NCI-H2196 treated with DMSO at 0.1 percent for 48 hours (cell line): ENCODE results near the gene DBX2.
"Not testable (repeated sequence)": the region's sequence is repeated elsewhere in the genome, so short reads cannot be mapped to it uniquely, and the experiment has no call there.

Source experiments
- DNase-seq: peaks from one replicate; lab custom pipeline; 2025; ENCODE audit not compliant: unreplicated experiment; lab: John Stamatoyannopoulos, UW

DBX2 gene

DNA sequence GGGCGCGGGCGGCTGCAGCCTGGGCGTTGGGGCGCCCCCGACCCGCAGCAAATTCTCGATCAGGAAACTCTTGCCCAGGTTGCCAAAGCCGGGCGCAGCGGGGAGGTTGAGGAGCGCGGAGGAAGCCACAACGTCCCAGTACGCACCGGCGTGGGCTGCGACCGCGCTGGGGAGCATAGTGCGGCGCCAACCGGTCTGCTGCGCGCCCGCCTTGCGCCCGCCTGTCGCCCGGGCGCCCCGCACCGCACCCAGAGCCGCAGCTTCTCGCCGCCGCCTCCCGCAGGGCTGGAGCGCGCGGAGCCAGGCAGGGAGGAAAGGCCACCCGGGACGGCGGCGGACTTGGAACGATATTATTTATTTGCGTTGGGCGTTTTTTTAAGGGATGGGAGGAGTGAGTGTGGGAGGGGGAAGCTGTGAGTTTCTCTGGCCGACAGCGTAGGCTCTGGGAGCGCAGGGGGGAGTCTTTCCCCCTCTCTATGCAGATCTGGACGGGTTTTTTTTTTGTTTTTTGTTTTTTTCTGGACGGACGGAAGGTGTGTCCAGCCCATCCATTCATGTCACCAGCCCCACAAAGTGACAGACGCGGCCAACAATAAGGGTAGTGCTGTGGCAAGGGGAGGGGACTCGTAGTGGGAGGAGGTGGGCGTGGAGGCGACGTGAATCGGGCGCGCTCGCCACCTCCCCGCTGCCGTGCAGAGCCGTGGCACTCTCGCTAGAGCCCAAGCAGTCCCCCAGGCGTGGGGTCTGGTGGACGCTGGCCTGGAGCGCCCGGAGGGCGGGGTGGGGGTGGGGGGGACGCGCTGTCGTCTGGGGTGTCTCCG lies at the start of gene DBX2:
Gene DBX2 (minus strand): TSS at position 349 of the 821 bp plus-strand sequence. CDS start 172 bp downstream, at position 177.
- no peak for DNase-seq

DNA sequence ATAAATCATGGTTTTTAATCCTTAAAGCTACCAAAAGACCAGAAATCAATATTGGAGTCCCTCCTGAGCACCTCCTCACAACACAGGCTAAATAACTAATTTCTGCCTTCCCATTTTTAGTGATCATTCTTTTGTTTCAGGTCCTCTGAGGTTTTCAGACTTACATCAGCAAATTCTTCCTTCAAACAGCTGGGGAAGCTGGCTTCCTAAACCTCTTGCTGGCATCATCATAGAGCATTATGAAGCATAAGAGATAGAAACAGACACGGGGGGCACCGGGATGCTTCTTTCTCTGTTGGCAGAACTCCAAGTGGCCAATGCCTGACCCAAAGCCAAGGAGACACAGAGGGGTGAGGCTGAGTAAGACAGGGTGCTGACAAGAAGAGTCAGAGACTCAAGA lies 47.9 kb upstream of the DBX2 start:
- DNase-seq = no peak

DNA sequence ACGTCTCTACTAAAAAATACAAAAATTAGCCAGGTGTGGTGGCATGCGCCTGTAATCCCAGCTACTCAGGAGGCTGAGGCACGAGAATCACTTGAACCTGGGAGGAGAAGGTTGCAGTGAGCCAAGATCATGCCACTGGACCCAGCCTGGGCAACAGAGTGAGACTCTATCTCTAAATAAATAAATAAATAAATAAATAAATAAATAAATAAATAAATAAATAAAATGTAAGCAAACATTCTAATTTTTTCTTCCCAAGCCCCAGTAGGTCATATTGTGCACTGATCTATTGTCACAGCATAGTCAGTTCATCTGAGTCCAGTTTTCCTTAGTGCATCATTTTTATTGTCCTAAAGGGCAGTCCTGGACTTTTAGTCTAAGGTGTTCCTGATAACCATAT lies 44.5 kb upstream of the DBX2 start:
- not testable (repeated sequence) for DNase-seq

DNA sequence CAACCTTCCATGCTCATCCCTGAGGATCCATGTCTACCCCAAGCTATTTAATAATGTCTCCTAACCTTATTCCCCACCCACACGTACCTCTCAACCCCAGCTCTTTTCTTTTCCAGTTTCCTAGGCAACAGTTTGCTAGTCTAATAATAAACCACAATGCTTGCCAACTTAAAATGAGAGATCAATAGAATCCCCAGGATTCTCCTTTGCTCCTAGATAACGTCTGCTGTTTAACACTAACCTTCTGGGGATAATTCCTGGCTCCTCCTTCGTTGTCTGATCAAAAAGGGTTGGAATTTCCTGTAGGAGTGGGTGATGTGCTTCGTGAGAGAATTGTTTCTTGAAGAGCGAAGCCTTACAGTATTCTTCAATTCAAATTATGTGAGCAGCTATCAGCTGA lies 42.2 kb upstream of the DBX2 start:
- no peak for DNase-seq

DNA sequence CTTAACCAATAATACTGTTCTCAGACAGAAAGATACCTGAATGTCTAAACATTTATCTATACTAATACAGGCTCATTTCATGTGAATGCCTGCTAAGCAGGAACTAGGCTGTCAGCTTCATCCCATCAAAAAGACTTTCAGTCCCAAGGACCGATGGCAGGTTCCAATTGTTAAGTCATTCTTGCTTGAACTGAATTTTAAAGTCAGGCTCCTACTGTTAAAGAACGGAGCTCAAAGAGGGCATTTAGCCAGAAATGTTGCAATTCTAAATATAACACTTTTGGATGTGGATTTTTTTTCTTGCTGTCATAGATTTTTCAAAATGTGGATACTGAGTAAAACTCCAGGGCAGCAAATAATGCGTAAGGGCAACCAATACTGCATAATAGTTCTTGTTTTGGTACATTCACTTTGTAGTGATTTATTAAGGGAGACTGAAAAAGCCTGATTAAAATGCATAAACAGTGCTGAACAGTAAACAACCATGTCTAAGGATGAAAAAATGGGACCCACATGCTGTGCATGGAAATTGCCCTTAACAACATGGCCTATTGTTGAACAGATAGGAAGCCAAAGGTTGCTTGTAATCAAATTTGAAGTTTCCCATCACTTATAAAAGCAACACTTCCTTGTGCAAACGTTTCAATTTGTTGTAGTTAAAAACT lies 38.6 kb upstream of the DBX2 start:
- no peak for DNase-seq

DNA sequence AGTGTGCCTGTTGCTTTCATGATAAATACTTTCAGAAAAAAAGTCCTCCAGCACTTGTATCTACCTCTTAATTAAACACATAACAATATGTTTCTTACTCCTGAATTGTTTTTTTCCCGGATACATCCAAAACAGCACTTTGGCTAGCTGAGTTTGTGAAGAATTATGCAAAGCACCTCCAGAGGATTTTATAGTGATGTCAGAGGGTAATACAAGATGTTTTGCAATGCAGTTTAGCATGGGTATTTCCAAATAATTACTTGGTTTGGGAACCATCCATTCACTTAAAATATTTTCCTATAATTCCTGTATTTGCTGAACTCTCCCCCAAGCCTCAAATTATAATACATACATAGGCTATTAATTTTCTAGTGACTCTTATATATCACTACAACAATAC lies 37.7 kb upstream of the DBX2 start:
- DNase-seq = no peak

DNA sequence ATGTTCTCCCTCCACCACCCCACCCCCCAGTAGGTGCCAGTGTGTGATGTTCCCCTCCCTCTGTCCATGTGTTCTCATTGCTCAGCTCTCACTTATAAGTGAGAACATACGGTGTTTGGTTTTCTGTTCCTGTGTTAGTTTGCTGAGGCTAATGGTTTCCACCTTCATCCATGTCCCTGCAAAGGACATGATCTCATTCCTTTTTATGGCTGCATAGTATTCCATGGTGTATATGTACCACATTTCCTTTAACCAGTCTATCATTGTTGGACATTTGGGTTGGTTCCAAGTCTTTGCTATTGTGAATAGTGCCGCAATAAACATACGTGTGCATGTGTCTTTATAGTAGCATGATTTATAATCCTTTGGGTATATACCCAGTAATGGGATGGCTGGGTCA lies 33.3 kb upstream of the DBX2 start:
- DNase-seq = not testable (repeated sequence)

DNA sequence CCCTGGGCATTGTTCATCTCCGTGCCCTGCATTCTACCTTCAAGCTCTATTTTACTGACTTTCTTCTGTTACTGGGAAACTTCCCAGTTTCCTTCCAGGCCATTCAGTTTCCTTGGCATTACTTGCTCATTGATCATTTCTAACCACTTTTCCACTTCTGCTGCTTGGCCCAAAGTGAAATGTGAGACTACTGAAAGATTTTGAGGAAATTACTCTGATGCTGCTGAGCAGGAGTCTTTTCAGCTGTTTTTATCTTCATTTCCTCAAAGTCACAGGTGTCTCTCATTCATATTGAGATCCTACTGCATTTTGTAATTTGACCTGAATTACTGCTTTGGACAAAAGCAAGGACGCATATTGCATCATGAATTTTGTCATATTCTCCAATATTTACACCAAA lies 26.4 kb upstream of the DBX2 start:
- no peak for DNase-seq

DNA sequence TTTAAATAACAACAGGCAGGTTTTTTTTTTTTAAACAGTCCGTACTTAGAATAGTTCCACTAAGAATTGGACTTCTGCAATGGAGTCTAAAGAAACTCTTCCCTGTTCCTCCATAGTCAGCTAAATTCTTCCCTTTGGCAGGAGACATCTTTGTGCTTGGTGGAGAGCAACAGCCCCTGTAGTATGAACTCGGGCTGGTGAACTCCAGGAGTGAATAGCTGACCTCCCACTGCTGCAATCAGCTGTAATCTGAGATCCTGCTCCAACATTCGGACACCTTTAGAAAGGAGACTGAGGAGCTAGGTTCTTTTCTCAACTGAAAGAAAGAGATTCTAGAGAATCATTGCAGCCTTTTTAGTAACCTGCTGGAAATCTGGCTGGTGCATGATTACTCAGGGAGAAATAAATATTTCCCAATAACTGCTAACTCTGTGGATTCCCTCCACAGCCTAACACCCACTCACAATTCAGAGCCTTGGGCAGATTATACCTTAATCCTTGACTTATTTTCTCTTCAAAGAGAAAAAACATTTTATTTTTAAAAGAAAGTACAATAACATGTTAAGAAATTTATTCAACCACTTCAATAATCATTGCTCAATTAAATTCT lies 25.6 kb upstream of the DBX2 start:
- DNase-seq = no peak

DNA sequence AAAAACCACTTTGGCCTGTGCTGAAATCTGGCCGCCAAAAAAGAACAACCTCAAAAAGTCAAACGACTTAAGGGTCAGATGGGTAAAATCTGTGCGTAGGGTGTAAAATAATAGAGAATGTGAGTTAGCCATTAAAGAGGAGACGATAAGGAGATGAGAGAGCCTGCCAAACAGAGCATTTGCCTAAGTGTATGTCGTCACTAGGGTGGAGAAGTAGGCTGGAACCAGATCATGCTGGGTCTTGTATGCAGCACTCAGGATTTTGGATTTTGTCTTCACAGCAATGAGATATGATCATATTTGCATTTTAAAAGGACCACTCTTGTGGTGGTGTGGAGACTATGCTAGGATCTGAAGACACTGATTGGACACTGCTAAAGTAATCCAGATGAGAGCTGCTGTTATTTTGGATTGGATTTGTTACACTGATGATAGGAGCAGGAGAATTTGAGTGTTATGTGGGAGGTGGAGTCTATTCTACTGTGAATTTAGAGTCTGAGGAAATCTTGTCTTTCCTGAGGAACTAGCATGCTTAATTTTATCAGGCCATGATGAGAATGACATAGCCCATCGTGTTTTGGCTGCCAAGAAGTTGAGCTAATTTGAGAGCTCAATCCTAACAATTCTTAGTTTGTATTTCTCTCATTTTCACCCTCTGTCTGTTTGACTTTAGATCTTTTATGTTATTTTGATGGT lies 24.8 kb upstream of the DBX2 start:
- DNase-seq = no peak

DNA sequence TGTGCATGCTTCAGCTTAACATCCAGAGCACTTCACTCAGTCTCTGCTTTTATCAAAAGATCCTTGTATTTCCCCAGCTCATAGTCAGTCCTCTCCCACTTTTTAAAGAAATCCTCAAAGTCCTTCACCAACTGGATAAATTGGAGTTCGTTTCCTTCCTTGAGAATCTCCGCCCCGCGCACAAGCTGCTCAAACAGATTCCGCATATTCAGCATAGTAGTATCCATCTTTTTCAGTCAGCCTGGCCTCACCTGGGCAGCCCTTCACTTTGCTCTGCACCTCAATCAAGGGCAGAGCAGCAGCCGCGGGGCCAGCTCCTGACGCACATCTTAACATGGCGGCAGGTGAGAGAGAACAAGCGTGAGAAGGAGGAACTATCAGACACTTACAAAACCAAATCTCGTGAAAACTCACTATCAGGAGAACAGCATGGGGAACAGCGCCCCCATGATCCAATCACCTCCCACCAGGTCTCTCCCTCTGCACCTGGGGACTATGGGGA lies 14.3 kb upstream of the DBX2 start:
- no peak for DNase-seq

DNA sequence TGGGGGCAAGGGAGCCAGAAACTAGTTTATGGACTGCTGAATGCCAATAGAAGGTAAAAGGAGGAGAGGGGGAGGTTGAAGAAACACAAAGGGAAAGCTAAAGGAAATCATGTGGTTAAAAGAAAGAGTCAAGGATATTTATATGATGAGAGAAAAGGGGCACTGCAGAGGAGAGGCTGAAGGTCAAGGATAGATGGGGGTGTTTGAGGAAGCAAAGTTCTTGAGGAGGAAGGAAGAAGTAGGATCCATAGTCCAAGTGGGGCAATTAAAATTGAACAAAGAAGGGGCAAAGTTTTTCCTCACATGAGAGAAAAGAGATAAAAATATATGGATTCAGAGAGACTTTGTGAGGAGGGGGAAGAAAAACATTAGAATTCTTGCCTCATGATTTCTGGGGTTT lies 10.1 kb upstream of the DBX2 start:
- no peak for DNase-seq

DNA sequence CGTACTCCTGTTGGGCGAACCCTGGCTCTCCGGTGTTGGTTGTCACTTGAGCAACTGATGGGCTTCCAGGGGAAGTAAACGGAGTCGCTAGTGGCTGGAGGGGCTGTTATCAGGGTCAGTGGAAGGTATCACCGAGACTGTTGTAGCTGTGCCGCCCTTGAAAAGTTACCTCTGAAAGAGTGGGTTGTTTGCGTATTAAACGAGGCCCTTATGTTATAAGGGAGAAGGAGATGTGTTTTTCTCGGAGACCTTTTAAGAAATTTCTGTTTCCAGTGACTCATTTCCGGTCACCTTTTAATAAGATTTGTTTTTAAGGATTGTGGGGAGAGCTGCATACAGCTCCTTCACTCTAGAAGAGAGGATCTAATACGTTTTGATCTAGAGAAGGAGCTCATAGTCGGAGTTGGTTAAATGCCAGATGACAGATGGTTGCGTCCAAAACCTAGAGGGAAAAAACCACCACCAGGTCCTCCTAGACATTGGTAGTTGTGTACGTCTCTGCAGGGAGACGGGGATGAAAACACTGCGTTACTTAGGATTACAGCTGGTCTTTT lies 750 bp upstream of the DBX2 start:
- DNase-seq = no peak

DNA sequence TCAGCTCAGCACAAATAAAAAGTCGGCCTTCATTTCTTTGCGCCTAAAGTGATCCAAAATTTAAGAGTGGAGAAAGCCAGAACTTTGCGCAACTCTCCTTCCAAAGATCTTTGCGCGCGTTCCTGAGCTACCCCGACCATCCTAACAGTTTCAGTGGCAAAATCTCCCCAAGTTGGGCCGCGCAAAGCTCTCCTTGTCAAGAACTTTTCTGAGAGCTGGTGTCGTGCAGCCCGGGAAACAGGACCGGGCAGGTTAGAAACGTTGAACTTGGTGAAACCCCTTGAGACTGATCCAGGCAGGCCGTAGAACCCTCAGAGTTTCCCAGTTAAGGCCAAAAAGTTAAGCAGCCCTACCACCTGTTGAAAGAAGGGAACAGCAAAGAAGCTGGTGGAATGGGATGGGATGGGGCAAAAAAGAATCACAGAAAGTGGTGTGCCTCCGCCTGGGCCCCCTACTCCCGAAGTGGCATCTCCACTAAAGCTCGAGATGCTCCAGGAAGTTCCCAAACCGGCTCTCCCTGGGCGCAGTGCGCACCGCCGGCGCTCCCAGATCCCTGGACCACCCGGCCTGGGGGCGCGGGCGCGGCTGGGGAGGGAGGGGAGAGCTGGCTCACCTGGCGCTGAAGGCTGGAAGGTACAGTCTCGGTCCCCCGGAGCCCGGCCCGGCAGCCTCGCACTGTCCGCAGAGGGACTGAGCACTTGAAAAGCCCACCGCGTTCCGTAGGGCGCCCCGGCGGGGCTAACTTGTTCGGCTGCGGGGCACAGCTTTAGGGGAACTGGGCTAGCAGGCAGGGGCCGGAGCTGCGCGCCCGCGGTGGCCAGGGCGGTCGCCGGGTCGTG lies 768 bp downstream of the DBX2 start:
- no peak for DNase-seq

DNA sequence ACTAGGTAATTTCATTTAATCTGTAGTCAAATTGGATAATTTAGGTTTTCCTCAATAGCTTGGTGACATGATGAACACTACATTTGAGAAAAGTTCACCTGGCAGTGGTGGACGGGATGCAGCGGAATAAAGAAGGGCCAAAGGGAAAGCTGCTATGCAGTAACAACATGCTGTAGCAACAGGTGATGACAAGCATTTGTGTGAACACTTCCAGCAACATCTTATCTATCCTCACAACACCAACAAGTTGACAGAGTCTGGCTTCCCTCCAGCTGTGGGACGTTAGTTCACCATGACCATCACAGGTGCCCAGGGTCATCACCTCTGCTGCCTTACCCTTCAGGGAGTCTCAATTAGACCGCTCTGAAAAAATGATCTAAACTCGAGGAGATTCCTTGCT lies 8.3 kb downstream of the DBX2 start:
- DNase-seq = no peak

DNA sequence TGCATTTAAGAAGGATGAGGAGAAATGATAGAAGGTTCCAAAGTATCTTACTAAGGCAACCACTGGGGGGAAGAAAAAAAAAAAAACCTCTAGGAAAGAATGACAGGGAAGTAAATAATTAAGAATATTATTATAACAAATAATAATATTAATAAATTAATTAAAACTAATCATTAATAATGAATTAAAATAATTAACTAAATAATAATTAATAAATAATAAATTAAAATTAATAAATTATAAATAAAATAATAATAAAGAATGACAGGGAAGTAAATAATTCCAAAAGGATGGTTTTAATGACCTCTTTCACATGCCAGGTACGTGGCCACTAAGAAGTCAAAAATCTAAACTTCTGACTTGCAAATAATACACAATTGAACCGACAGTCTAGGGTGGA lies 9.9 kb downstream of the DBX2 start:
- no peak for DNase-seq

DNA sequence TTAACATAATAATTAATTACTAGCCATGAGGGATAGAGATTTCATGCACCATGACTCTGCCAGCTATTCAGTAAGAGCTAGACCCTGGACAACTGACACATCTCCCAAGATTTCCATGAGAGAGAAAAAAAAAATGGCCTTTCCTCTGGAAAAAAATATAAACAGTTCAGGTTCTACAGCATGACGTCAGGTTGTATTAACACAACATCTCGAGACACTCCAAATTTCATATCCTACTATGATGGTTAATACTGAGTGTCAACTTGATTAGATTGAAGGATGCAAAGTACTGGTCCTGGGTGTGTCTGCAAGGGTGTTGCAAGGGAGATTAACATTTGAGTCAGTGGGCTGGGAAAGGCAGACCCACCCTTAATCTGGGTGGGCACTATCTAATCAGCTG lies 11.1 kb downstream of the DBX2 start:
- no peak for DNase-seq

DNA sequence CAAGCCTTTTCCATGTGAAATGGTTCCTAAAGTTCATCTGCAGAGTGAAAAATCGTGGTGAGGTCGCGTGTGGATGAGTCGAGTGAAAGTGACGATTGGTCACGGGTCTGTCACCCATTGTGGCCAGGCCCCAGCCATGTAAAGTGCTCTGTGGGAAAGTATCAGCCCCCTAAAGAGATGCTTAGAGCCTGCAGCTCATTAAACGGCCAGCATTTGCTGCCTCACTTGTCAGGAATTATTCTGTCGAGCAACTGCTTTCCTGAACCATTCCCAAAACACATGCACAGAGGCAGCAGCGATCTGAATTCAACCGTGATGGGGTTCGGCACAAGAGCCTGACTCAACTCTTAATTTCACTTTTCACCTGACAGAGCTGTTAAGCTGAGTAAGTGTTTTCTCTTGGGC lies 16.0 kb downstream of the DBX2 start:
- no peak for DNase-seq

DNA sequence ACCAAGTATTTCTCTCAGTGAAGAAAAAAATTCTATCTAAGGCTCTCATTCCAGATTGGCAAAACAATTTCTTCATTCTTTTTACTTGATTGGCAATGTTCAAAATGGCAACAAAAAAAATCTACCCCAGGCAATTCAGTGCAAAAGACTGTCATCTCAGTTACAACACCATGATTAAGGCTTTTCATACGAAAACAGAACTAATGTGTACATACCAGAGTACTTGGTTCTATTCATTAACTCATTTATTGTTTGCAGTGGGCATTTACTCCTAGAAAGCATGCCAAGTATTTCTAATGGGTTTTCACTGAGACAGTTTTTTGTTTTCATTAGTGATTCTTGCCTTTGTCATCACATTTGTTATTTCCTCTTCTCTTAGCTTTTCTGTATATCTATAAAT lies 33.0 kb downstream of the DBX2 start:
- no peak for DNase-seq

DNA sequence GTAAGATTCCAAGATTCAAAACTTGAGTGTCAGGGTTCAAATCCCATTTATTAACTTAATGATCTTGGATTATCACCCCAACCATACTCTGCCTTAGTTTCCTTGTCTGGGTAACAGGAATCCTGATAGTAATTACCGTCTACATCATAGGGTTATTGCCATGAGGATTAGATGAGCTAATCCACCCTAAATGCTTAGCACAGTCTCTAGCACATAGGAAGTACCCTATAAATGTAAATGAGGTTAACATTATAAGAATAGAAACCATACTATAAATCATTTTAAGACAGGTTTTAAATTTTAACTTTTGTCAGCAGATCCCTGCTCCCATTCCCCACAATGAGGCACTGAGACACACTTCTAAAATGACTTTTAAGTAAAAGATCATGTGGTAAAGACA lies 36.5 kb downstream of the DBX2 start:
- DNase-seq = no peak
